ENCODE data around the gene SNRPD3.
"Not testable (repeated sequence)": the region's sequence is repeated elsewhere in the genome, so short reads cannot be mapped to it uniquely, and the experiment has no call there.

Gene SNRPD3

GRCh38 chr22:24614794-24615193, 59.0 kb downstream of the SNRPD3 start:
- not testable (repeated sequence) for DNase-seq (ENCODE audit: low spot score)

- not testable (repeated sequence) for DNase-seq (ENCODE audit: low spot score)
Measured at GRCh38 chr22:24621244-24621643, 65.4 kb downstream of the SNRPD3 start.

GRCh38 chr22:24622596-24622995, 66.8 kb downstream of the SNRPD3 start:
- not testable (repeated sequence) for DNase-seq (ENCODE audit: low spot score)

All from putamen (tissue), 1 donor.